HL-60 (cell line): ENCODE measurements around the gene AZU1.

Source experiments
- POLR2AphosphoS5 ChIP-seq: IDR thresholded peaks from 2 replicates; pipeline ENCODE4 v1.6.1; 2012; ENCODE audit warnings: low read depth
- TF ChIP-seq, protein P1 (sequence below): IDR thresholded peaks from one replicate; pipeline ENCODE4 v1.5.1; 2011; ENCODE audit warnings: low read length, control low read depth, inconsistent platforms; ENCODE audit not compliant: insufficient read depth
- TF ChIP-seq, protein P2 (sequence below): IDR thresholded peaks from 2 replicates; pipeline ENCODE4 v1.6.1; 2012; ENCODE audit warnings: low read depth; ENCODE audit not compliant: insufficient replicate concordance

DNA sequence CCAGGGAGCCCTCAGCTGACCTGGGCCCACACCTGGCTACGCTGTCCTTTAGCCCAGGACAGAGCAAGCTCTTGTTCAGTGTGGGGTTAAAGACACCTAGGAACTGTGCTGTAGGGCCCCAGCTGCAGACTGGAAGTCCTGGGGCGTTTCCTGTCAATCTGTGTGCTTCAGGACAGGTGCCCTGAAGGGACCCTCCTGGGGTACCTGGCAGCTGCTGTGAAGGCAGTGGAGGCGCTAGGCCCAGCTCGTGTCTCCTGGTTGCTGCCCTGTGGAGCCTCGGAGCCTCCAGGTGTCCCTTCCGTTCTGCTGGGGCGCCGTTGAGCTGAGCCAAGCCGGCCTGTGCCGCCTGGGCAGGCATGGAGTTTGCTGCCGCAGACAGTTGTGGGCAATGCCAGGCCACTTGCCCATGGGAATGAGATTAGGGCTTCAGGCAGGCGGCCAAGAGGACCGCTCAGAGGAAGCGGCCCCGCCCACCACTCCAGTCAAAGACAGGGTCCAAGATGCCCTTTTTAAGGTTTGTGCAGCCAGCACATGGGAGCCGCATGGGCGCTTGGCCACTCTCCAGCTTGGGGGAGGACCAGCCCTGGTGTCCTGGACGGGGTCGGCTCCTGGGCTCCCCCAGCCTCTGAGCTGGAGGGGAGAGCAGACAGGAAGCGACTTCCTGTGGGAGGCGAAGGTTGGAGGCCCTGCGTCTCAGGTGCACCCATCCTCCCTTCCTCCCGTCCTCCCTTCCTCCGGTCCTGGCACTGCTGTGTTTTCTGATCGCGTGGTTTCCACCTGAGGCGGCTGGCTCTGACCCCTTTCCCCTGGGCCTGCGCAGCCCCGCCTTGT is 26.4 kb upstream of the AZU1 start:
- TF ChIP-seq, protein P1, sequence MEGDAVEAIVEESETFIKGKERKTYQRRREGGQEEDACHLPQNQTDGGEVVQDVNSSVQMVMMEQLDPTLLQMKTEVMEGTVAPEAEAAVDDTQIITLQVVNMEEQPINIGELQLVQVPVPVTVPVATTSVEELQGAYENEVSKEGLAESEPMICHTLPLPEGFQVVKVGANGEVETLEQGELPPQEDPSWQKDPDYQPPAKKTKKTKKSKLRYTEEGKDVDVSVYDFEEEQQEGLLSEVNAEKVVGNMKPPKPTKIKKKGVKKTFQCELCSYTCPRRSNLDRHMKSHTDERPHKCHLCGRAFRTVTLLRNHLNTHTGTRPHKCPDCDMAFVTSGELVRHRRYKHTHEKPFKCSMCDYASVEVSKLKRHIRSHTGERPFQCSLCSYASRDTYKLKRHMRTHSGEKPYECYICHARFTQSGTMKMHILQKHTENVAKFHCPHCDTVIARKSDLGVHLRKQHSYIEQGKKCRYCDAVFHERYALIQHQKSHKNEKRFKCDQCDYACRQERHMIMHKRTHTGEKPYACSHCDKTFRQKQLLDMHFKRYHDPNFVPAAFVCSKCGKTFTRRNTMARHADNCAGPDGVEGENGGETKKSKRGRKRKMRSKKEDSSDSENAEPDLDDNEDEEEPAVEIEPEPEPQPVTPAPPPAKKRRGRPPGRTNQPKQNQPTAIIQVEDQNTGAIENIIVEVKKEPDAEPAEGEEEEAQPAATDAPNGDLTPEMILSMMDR, result no peak
- TF ChIP-seq POLR2AphosphoS5, result no peak; the same call in 1 of the 2 replicates
- TF ChIP-seq, protein P2, sequence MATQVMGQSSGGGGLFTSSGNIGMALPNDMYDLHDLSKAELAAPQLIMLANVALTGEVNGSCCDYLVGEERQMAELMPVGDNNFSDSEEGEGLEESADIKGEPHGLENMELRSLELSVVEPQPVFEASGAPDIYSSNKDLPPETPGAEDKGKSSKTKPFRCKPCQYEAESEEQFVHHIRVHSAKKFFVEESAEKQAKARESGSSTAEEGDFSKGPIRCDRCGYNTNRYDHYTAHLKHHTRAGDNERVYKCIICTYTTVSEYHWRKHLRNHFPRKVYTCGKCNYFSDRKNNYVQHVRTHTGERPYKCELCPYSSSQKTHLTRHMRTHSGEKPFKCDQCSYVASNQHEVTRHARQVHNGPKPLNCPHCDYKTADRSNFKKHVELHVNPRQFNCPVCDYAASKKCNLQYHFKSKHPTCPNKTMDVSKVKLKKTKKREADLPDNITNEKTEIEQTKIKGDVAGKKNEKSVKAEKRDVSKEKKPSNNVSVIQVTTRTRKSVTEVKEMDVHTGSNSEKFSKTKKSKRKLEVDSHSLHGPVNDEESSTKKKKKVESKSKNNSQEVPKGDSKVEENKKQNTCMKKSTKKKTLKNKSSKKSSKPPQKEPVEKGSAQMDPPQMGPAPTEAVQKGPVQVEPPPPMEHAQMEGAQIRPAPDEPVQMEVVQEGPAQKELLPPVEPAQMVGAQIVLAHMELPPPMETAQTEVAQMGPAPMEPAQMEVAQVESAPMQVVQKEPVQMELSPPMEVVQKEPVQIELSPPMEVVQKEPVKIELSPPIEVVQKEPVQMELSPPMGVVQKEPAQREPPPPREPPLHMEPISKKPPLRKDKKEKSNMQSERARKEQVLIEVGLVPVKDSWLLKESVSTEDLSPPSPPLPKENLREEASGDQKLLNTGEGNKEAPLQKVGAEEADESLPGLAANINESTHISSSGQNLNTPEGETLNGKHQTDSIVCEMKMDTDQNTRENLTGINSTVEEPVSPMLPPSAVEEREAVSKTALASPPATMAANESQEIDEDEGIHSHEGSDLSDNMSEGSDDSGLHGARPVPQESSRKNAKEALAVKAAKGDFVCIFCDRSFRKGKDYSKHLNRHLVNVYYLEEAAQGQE, result no peak
